Vein endothelial cell (primary cell): ENCODE results near the gene CHORDC1. TPM values are rescaled to one million over a fixed set of nuclear protein-coding genes. Genes with fewer than 3 reads are reported as not detected.

Source experiments
- total RNA-seq: library from RNA; depleted of rRNA; stranded (reverse); fragments of >200 nt; gene quantifications from 2 replicates; pipeline ENCODE4 v1.2.3, GENCODE V29; 2012

Gene CHORDC1
- 20.3 and 34.4 TPM in 2 replicates for total RNA-seq

GRCh38 chr11:90222459-90223247 lies at the start of gene CHORDC1:
CHORDC1 (minus strand) TSS chr11:90223049; CDS start chr11:90222954, 95 bp downstream.

Other genes starting within 250 kb of the CHORDC1 start
- not detected in 2 replicates for gene TRIM49C, start 191.9 kb downstream of the CHORDC1 start, total RNA-seq
- not detected in 2 replicates for gene UBTFL1, start 137.1 kb downstream of the CHORDC1 start, total RNA-seq
- gene NAALAD2, start 88.4 kb downstream of the CHORDC1 start, total RNA-seq = 0.29 TPM in 1 of 2 replicates, not detected in the other